ENCODE results near the gene UNC13B.

UNC13B gene

DNA sequence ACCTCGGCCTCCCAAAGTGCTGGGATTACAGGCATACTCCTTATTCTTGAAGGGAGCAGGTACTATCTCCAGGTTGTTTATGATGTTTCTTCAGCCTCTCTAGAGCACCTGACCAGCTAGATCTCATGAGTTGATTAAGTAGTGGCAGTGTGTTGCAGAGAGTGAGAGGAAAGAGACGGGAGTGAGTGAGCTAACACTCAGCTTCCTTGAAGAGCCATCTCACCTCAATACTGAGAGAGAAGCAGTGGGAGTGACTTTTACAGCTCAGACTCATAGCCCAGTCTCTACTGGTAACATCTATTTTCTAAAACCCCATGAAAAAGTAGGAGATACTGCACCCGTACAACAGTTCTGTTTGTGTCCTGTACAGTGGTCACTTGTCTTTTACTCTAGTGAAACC is 284.2 kb downstream of the UNC13B start:
- H3K9me3 ChIP-seq (ENCODE audit: control extremely low read depth in 1 of 5, control insufficient read depth in 4 of 5, insufficient read depth in 2 of 5, low read depth in 1 of 5, low read length in 4 of 5): no peaks in the 10 kb centered on the region
- ChIA-PET POLR2A (no interaction called here), CTCF (interaction anchor here (1.0 to 2.1 kb wide), 2 partner anchors 9 to 40 kb away, joined by 3 to 7 read pairs; no protein-coding TSS in a partner anchor)
- no peak overlapping the region for H3K4me3 ChIP-seq (ENCODE audit: control insufficient read depth in 1 of 7, extremely low read depth in 1 of 7, insufficient read depth in 4 of 7, low read depth in 2 of 7, low read length in 6 of 7)
- no peak for DNase-seq
- WGBS (ENCODE audit: insufficient coverage): 100% methylated on average over 1 of the region's 3 CpGs
- no peak overlapping the region for H3K27ac ChIP-seq (ENCODE audit: insufficient read depth in 1 of 2, low read depth in 1 of 2, low read length in 2 of 2, poor library complexity in 1 of 2, severe bottlenecking in 2 of 2)
- H3K4me1 ChIP-seq (ENCODE audit: control extremely low read depth in 1 of 4, control insufficient read depth in 4 of 4, insufficient read depth in 4 of 4, low read length in 3 of 4): no peaks in the 10 kb centered on the region
- H3K36me3 ChIP-seq (ENCODE audit: control insufficient read depth in 4 of 4, insufficient read depth in 4 of 4, low read length in 3 of 4): no peaks in the 10 kb centered on the region
- peaks cover 0 to 6% (median 0%) of the 10 kb centered on the region in 5 experiments for H3K27me3 ChIP-seq (replicated peaks in 2 of 5; ENCODE audit: control insufficient read depth in 4 of 5, insufficient read depth in 5 of 5, low read length in 4 of 5)

DNA sequence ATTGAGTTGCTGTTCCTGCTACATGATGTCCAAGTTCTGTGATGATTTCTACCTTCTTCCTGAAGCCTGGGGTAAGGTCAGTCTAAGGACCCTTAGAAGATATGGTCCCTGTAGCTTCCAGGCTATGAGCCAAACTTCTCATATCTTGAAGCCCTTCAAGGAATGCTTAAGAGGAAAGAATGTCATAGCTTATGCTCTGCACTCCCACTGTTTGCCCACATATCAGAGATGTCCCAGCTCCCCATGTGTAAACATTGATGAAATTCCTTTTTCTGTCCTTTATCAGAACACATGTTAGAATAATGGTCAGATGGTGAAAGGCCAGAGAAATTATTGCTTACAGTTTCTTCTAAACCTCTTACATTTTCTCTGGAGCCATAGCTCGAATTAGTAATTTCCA is 286.7 kb downstream of the UNC13B start:
- POLR2A ChIA-PET: no interaction called here

GRCh38 chr9:35452481-35452880 is 290.7 kb downstream of the UNC13B start:
- Histone ChIP-seq H3K36me3 (ENCODE audit: control insufficient read depth in 4 of 4, insufficient read depth in 4 of 4, low read length in 3 of 4) (no peaks in the 10 kb centered on the region), H3K4me3 (ENCODE audit: control insufficient read depth in 1 of 7, extremely low read depth in 1 of 7, insufficient read depth in 4 of 7, low read depth in 2 of 7, low read length in 6 of 7) (no peak overlapping the region), H3K9me3 (ENCODE audit: control extremely low read depth in 1 of 5, control insufficient read depth in 4 of 5, insufficient read depth in 2 of 5, low read depth in 1 of 5, low read length in 4 of 5) (peaks cover 0 to 5% (median 2%) of the 10 kb centered on the region in 5 experiments), H3K27ac (ENCODE audit: insufficient read depth in 1 of 2, low read depth in 1 of 2, low read length in 2 of 2, poor library complexity in 1 of 2, severe bottlenecking in 2 of 2) (no peak overlapping the region), H3K27me3 (replicated peaks in 2 of 5; ENCODE audit: control insufficient read depth in 4 of 5, insufficient read depth in 5 of 5, low read length in 4 of 5) (peaks cover 0 to 6% (median 0%) of the 10 kb centered on the region in 5 experiments), H3K4me1 (ENCODE audit: control extremely low read depth in 1 of 4, control insufficient read depth in 4 of 4, insufficient read depth in 4 of 4, low read length in 3 of 4) (no peaks in the 10 kb centered on the region)
- POLR2A ChIA-PET: no interaction called here
- WGBS (ENCODE audit: insufficient coverage): 93% methylated on average over 2 of the region's 2 CpGs
- CTCF ChIA-PET: interaction anchor here (1.7 kb wide), 1 partner anchor 23 kb away, joined by 3 read pairs; no protein-coding TSS in a partner anchor
- DNase-seq: no peak

More for the DNA sequence above, 286.7 kb downstream of the UNC13B start:
- Histone ChIP-seq H3K9me3 (ENCODE audit: control extremely low read depth in 1 of 5, control insufficient read depth in 4 of 5, insufficient read depth in 2 of 5, low read depth in 1 of 5, low read length in 4 of 5) (peaks cover 0 to 2% (median 0%) of the 10 kb centered on the region in 5 experiments), H3K4me1 (ENCODE audit: control extremely low read depth in 1 of 4, control insufficient read depth in 4 of 4, insufficient read depth in 4 of 4, low read length in 3 of 4) (no peaks in the 10 kb centered on the region), H3K4me3 (ENCODE audit: control insufficient read depth in 1 of 7, extremely low read depth in 1 of 7, insufficient read depth in 4 of 7, low read depth in 2 of 7, low read length in 6 of 7) (no peak overlapping the region), H3K27me3 (replicated peaks in 2 of 5; ENCODE audit: control insufficient read depth in 4 of 5, insufficient read depth in 5 of 5, low read length in 4 of 5) (peaks cover 0 to 6% (median 0%) of the 10 kb centered on the region in 5 experiments), H3K27ac (ENCODE audit: insufficient read depth in 1 of 2, low read depth in 1 of 2, low read length in 2 of 2, poor library complexity in 1 of 2, severe bottlenecking in 2 of 2) (no peak overlapping the region), H3K36me3 (ENCODE audit: control insufficient read depth in 4 of 4, insufficient read depth in 4 of 4, low read length in 3 of 4) (no peaks in the 10 kb centered on the region)
- WGBS (ENCODE audit: insufficient coverage): 100% methylated on average over 1 of the region's 1 CpG
- CTCF ChIA-PET: interaction anchor here (1.1 to 1.7 kb wide), 3 partner anchors 11 to 105 kb away, joined by 3 to 5 read pairs (median 3); no protein-coding TSS in a partner anchor
- DNase-seq: no peak

- peaks cover 0 to 5% (median 2%) of the 10 kb centered on the region in 5 experiments for H3K9me3 ChIP-seq (ENCODE audit: control extremely low read depth in 1 of 5, control insufficient read depth in 4 of 5, insufficient read depth in 2 of 5, low read depth in 1 of 5, low read length in 4 of 5)
- H3K27me3 ChIP-seq (replicated peaks in 2 of 5; ENCODE audit: control insufficient read depth in 4 of 5, insufficient read depth in 5 of 5, low read length in 4 of 5): peaks cover 0 to 6% (median 0%) of the 10 kb centered on the region in 5 experiments
- ChIA-PET CTCF (interaction anchor here (1.1 to 1.7 kb wide), 3 partner anchors 9 to 27 kb away, joined by 3 read pairs; no protein-coding TSS in a partner anchor), POLR2A (no interaction called here)
- no peak for DNase-seq
- no peak overlapping the region for H3K27ac ChIP-seq (ENCODE audit: insufficient read depth in 1 of 2, low read depth in 1 of 2, low read length in 2 of 2, poor library complexity in 1 of 2, severe bottlenecking in 2 of 2)
- H3K4me1 ChIP-seq (ENCODE audit: control extremely low read depth in 1 of 4, control insufficient read depth in 4 of 4, insufficient read depth in 4 of 4, low read length in 3 of 4): no peaks in the 10 kb centered on the region
- WGBS (ENCODE audit: insufficient coverage): 95% methylated on average over 2 of the region's 2 CpGs
- H3K4me3 ChIP-seq (ENCODE audit: control insufficient read depth in 1 of 7, extremely low read depth in 1 of 7, insufficient read depth in 4 of 7, low read depth in 2 of 7, low read length in 6 of 7): no peak overlapping the region
- no peaks in the 10 kb centered on the region for H3K36me3 ChIP-seq (ENCODE audit: control insufficient read depth in 4 of 4, insufficient read depth in 4 of 4, low read length in 3 of 4)
These were observed 292.0 kb downstream of the UNC13B start for GRCh38 chr9:35453786-35454185.

All from common myeloid progenitor, CD34-positive (primary cell).